ENCODE results near the gene BCL7B.

Gene BCL7B

GRCh38 chr7:73489976-73490375, 67.5 kb downstream of the BCL7B start:
- no peak for DNase-seq

DNA sequence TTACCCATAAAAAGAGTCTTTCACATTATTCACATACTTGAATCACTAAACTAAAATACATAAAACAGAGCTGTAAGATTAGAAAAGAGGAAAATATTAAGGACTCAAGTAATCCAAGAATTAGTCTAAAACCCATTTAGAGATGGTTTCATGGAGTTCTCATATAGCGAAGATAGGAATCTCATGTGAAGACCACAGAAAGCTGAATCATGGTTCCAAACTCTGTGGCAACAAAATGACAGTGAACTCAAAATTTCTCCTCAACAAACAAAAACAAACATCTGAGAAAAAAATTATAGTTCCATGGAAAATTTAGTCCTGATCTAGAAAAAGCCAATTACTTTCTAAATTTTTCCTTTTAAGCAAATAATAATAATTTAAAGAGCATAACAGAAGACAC, 70.0 kb downstream of the BCL7B start:
- no peak for DNase-seq

Data from effector CD4-positive, alpha-beta T cell (primary cell).